Duodenal mucosa (tissue), 2 donors: Measurements from ENCODE around the gene B3GALNT1.

Experiments
- H3K27ac ChIP-seq: one replicate; pipeline ENCODE4 v1.7.0; 2013; ENCODE audit warnings: low read depth, low read length
- H3K27me3 ChIP-seq, 2 donors: one replicate each; pipeline ENCODE4 v1.7.0; 2013; ENCODE audit warnings: low read length in 2 of 2, control low read depth in 1 of 2; ENCODE audit not compliant: insufficient read depth in 2 of 2, control insufficient read depth in 1 of 2
- H3K36me3 ChIP-seq, 2 donors: one replicate each; pipeline ENCODE4 v1.7.0; 2013; ENCODE audit warnings: low read length in 2 of 2, control low read depth in 1 of 2; ENCODE audit not compliant: insufficient read depth in 2 of 2, control insufficient read depth in 1 of 2
- H3K4me1 ChIP-seq, 2 donors: one replicate each; pipeline ENCODE4 v1.7.0; 2013; ENCODE audit warnings: low read length in 2 of 2, control low read depth in 1 of 2; ENCODE audit not compliant: insufficient read depth in 2 of 2, control insufficient read depth in 1 of 2
- H3K4me3 ChIP-seq, 2 donors: one replicate each; pipeline ENCODE4 v1.7.0; 2013; ENCODE audit warnings: low read length in 2 of 2, low read depth in 1 of 2
- H3K9ac ChIP-seq, 2 donors: one replicate each; pipeline ENCODE4 v1.7.0; 2013; ENCODE audit warnings: low read length in 2 of 2, low read depth in 1 of 2
- H3K9me3 ChIP-seq, 2 donors: one replicate each; pipeline ENCODE4 v1.7.0; 2013; ENCODE audit warnings: low read length in 2 of 2, control low read depth in 1 of 2; ENCODE audit not compliant: control insufficient read depth in 1 of 2

B3GALNT1 gene

GRCh38 chr3:161083131-161083530, 22.0 kb downstream of the B3GALNT1 start:
- H3K4me1 ChIP-seq: no peaks in the 10 kb centered on the region
- H3K36me3 ChIP-seq: no peaks in the 10 kb centered on the region

DNA sequence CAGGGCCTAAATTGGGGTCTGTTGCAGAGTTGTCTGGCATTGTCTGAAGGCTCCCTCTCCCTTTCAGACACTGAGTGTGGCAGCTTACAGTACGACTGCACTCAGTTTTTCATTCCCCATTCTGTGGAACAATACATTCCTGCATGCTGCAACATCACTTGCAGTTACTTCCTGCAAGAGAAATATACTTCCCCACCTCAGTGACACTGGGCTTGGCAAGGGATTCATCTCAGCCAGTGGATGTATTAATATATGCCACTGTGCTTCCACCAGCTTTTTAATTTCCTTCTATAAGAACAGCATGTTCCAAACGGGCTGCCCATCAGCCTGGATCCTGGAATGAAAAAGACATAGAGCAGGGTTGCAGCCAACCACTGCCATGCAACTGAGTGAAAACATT, 23.1 kb downstream of the B3GALNT1 start:
- H3K27ac ChIP-seq: no peak overlapping the region

More at GRCh38 chr3:161083131-161083530, 22.0 kb downstream of the B3GALNT1 start:
- Histone ChIP-seq H3K27me3 (no peaks in the 10 kb centered on the region), H3K27ac (no peak overlapping the region), H3K9ac (no peak overlapping the region), H3K9me3 (no peaks in the 10 kb centered on the region), H3K4me3 (no peak overlapping the region)

GRCh38 chr3:161081633-161082032, 23.5 kb downstream of the B3GALNT1 start:
- no peaks in the 10 kb centered on the region for H3K27me3 ChIP-seq
- H3K27ac ChIP-seq: no peak overlapping the region
- no peaks in the 10 kb centered on the region for H3K4me1 ChIP-seq
- H3K4me3 ChIP-seq: no peak overlapping the region
- no peaks in the 10 kb centered on the region for H3K9me3 ChIP-seq
- no peaks in the 10 kb centered on the region for H3K36me3 ChIP-seq
- no peak overlapping the region for H3K9ac ChIP-seq

More for the DNA sequence above, 23.1 kb downstream of the B3GALNT1 start:
- no peaks in the 10 kb centered on the region for H3K9me3 ChIP-seq
- H3K27me3 ChIP-seq: no peaks in the 10 kb centered on the region
- H3K4me3 ChIP-seq: no peak overlapping the region
- H3K9ac ChIP-seq: no peak overlapping the region
- no peaks in the 10 kb centered on the region for H3K36me3 ChIP-seq
- no peaks in the 10 kb centered on the region for H3K4me1 ChIP-seq

- Histone ChIP-seq H3K4me3 (no peak overlapping the region), H3K9me3 (no peaks in the 10 kb centered on the region), H3K27ac (no peak overlapping the region), H3K36me3 (no peaks in the 10 kb centered on the region), H3K27me3 (no peaks in the 10 kb centered on the region), H3K4me1 (no peaks in the 10 kb centered on the region), H3K9ac (no peak overlapping the region)
Observed at GRCh38 chr3:161073181-161073580, 32.0 kb downstream of the B3GALNT1 start.

DNA sequence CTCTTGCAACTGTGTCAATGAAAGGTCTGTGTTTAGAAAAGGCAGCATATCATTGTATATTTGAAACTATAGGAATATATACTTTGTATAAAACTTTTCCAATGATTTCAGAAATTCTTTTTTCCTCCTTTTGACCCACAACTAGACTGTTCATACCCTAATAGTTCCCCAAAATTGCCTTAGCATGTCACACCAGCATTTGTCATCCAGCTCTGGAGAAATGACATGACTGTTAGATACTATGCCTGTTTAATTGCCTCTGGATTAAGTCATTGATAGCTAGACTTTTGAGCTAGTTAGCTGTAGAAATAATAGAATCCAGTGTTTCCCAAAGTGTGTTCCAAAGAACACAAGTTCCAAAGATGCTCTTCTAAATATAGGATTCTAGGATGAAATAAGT, 32.4 kb downstream of the B3GALNT1 start:
- Histone ChIP-seq H3K4me3 (no peak overlapping the region), H3K27ac (no peak overlapping the region), H3K9ac (no peak overlapping the region), H3K27me3 (no peaks in the 10 kb centered on the region), H3K4me1 (no peaks in the 10 kb centered on the region), H3K36me3 (no peaks in the 10 kb centered on the region), H3K9me3 (no peaks in the 10 kb centered on the region)

DNA sequence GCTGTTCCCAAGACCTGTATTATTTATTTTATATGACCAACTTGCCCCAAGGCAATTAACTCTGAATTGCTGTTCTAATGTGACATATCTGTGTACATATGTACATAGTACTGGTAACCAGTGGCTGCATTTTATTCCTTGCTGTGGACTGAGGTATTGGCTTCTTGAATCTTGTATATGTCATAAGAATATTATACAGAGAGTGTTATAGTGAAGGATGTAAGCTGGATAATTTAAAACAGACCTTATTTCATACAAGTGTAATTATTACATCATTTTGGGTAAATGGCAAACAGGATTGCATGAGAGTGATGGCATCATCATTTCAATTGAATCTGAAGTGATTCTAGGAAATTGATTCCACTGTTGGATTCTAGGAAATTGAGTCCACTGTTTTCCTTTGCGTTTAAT, 32.9 kb downstream of the B3GALNT1 start:
- H3K36me3 ChIP-seq: no peaks in the 10 kb centered on the region
- no peaks in the 10 kb centered on the region for H3K4me1 ChIP-seq
- H3K27ac ChIP-seq: no peak overlapping the region
- no peaks in the 10 kb centered on the region for H3K9me3 ChIP-seq
- H3K9ac ChIP-seq: no peak overlapping the region
- H3K27me3 ChIP-seq: no peaks in the 10 kb centered on the region
- no peak overlapping the region for H3K4me3 ChIP-seq

DNA sequence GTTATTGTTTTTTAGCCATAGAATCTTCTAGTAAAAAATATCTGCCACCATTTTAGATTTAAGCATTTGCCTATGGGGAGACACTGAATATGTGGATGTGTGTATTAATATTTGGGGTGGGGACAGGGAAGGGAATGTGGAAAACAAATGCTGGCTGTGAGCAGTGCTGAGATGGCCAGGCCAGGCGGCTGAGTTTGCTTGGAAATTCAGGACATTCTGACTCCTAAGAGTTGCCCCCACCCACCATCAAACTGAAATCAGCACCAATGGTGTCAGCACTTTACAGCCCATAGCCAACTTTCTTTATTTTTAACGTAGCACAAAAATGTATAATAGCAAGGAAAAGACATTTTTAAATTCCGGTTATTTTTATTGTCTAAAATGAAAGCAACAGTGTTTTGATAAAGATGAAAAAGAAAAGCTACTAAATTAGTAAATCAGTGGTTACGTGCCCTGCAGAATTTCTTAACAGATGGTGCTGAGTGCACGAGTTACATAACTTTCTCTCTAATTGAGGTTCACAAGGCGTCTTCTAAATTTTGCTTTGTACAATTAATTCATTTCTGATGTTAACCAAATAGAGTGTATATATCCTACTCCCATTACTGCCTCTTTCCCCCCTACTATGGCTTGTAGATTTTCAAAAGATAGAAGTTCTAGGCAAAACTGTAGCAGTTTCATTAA, 34.0 kb downstream of the B3GALNT1 start:
- Histone ChIP-seq H3K4me1 (no peaks in the 10 kb centered on the region), H3K4me3 (no peak overlapping the region), H3K36me3 (no peaks in the 10 kb centered on the region), H3K9ac (no peak overlapping the region), H3K27me3 (no peaks in the 10 kb centered on the region), H3K9me3 (no peaks in the 10 kb centered on the region), H3K27ac (no peak overlapping the region)

GRCh38 chr3:161070252-161070930, 34.8 kb downstream of the B3GALNT1 start:
- Histone ChIP-seq H3K9ac (no peak overlapping the region), H3K27ac (no peak overlapping the region), H3K9me3 (no peaks in the 10 kb centered on the region), H3K4me1 (no peaks in the 10 kb centered on the region), H3K27me3 (no peaks in the 10 kb centered on the region), H3K36me3 (no peaks in the 10 kb centered on the region), H3K4me3 (no peak overlapping the region)

GRCh38 chr3:161069511-161070251, 35.5 kb downstream of the B3GALNT1 start:
- no peak overlapping the region for H3K27ac ChIP-seq
- H3K4me3 ChIP-seq: no peak overlapping the region
- no peak overlapping the region for H3K9ac ChIP-seq
- H3K36me3 ChIP-seq: no peaks in the 10 kb centered on the region
- no peaks in the 10 kb centered on the region for H3K27me3 ChIP-seq
- H3K4me1 ChIP-seq: no peaks in the 10 kb centered on the region
- H3K9me3 ChIP-seq: no peaks in the 10 kb centered on the region

GRCh38 chr3:161067335-161067734, 37.8 kb downstream of the B3GALNT1 start:
- Histone ChIP-seq H3K27me3 (no peaks in the 10 kb centered on the region), H3K9me3 (no peaks in the 10 kb centered on the region), H3K4me1 (no peaks in the 10 kb centered on the region), H3K27ac (no peak overlapping the region), H3K9ac (no peak overlapping the region), H3K36me3 (no peaks in the 10 kb centered on the region), H3K4me3 (no peak overlapping the region)
